ENCODE measurements around the gene CDRT15L2.
"Not testable (repeated sequence)": the region's sequence is repeated elsewhere in the genome, so short reads cannot be mapped to it uniquely, and the experiment has no call there.

DNA sequence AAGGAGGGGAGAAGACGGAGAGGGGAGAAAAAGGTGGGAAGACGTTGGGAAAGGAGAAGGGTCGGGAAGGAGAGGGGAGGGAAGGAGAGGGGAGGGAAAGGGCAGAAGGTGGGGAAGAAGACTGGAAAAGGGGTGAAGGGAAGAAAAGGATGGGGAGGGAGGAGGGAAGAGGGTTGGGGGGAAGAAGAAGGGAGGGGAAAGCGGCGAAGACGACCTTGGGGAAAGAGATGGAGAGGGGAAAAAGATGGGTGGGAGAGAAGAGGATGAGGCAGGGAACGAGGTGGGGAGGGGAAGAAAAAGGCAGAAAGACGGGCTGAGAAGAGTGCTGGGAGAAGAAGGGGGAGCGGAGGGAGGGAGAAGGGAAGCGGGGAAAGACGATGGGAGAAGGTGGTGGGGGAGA, 46.3 kb upstream of the CDRT15L2 start:
- not testable (repeated sequence) for TF ChIP-seq YY1 (IDR thresholded peaks at IDR 0.05; ENCODE audit: borderline replicate concordance in 1 of 3, control insufficient read depth in 1 of 3, extremely low read depth in 1 of 3, insufficient read depth in 3 of 3, insufficient read length in 1 of 3, insufficient replicate concordance in 2 of 3, low read depth in 1 of 3, low read length in 2 of 3); CHD2 (IDR thresholded peaks at IDR 0.05; ENCODE audit: low read depth, low read length); NFYB (IDR thresholded peaks at IDR 0.05; ENCODE audit: extremely low read depth, insufficient read length); RAD21 (CRISPR knock-in tag; conservative IDR thresholded peaks at IDR 0.05 in 1 of 2, IDR thresholded peaks at IDR 0.05 in 1 of 2); FOXA1 (IDR thresholded peaks at IDR 0.05; ENCODE audit: borderline replicate concordance); HDAC1 (IDR thresholded peaks at IDR 0.05); TOE1 (IDR thresholded peaks at IDR 0.05; ENCODE audit: borderline replicate concordance); TOE1 (CRISPR knock-in tag; IDR thresholded peaks at IDR 0.05; ENCODE audit: borderline replicate concordance, low read depth); FOXK2 (conservative IDR thresholded peaks at IDR 0.05 in 1 of 2, IDR thresholded peaks at IDR 0.05 in 1 of 2; ENCODE audit: low read depth in 2 of 2)
